ENCODE data around the gene IL1R2. TPM values are rescaled to one million over a fixed set of nuclear protein-coding genes. Genes with fewer than 3 reads are reported as not detected.

IL1R2 gene
- total RNA-seq, 4 donors from 2014 or later, result 2.7 to 6.1 (median 3.6) TPM

DNA sequence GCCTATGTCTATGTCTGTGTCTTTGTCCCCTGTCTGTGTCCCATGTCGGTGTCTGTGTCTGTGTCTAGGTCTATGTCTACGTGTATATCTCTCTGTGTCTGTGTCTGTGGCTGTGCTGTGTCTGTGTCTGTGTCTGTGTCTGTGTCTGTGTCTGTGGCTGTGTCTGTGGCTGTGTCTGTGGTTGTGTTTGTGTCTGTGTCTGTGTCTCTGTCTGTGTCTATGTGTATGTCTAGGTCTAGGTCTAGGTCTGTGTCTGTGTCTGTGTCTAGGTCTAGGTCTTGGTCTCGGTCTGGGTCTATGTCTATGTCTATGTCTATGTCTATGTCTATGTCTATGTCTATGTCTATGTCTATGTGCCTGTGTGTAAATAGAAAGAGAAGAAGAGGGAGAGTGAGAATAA is 11.9 kb downstream of the IL1R2 start:
- 85 to 97% methylated on average over 1 to 3 of the region's 3 CpGs for WGBS, 2 donors
- peak overlapping the region in 1 of 3 donors; percentile 78 for H3K27ac ChIP-seq
- H3K36me3 ChIP-seq, result no peaks in the 10 kb centered on the region
- no peaks in the 10 kb centered on the region for H3K9me3 ChIP-seq
- intact Hi-C loops (cut with DNase I), result loop anchor here (10.0 kb wide), 1 partner anchor 119 kb away; no protein-coding TSS in a partner anchor
- H3K4me1 ChIP-seq, result peaks cover 18 to 29% of the 10 kb centered on the region in 2 donors
- TF ChIP-seq CTCF (IDR thresholded peaks at IDR 0.05) (no peak), POLR2A (IDR thresholded peaks at IDR 0.05) (no peak)
- DNase-seq, result no peak
- H3K27me3 ChIP-seq, result no peaks in the 10 kb centered on the region
- no peak overlapping the region for H3K4me3 ChIP-seq (replicated peaks in 1 of 3)

DNA sequence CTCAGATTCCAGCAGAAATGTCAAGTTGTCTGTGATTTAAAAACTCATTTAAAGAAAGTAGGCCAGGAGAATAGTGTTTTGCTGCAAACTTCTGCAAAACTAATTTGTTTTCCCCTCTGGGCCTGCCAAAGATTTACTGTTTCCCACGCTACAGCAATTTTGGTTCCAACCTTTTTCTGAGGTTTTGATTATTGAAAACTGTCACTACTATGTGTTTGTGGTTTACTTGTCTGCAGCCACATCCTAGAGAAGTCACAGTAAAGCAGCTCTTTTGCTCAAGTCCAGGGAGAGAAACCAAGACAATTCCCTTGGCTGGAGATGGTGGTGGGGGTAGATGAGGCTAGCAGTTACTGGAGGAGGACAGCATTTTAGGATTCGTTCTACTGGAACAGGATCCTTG is 12.8 kb downstream of the IL1R2 start:
- H3K9me3 ChIP-seq, result no peaks in the 10 kb centered on the region
- no peak for DNase-seq
- H3K27me3 ChIP-seq, result no peaks in the 10 kb centered on the region
- no peaks in the 10 kb centered on the region for H3K36me3 ChIP-seq
- peaks cover 18 to 29% of the 10 kb centered on the region in 2 donors for H3K4me1 ChIP-seq
- no peak overlapping the region for H3K4me3 ChIP-seq (replicated peaks in 1 of 3)
- no peak for TF ChIP-seq POLR2A (IDR thresholded peaks at IDR 0.05)
- no peak for TF ChIP-seq CTCF (IDR thresholded peaks at IDR 0.05)
- intact Hi-C loops (cut with DNase I), result loop anchor here (10.0 kb wide), 1 partner anchor 120 kb away; no protein-coding TSS in a partner anchor
- peak overlapping the region; percentile 16 to 78 (median 54) for H3K27ac ChIP-seq
- WGBS, 2 donors, result 32 to 44% methylated on average over 2 of the region's 2 CpGs

DNA sequence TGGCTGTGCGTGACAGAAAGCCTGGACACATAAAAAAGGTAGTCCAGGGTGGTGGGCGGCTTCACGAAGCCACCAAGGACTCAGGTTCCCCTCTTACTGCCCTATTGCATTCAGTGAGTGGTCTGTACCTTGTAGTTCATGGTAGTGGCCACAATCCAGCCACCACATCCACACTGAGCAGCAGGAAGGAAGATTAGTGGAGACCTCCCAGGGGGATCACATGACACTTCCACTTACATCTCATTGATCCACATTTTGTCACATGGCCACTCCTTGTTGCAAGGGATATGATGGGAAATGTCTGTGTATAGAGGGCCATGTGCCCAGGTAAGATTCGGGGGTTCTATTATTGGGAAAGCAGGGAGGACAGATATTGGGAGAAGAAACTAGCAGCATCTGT is 13.7 kb downstream of the IL1R2 start:
- H3K4me3 ChIP-seq (replicated peaks in 1 of 3), result no peak overlapping the region
- intact Hi-C loops (cut with DNase I), result loop anchor here (10.0 kb wide), 1 partner anchor 121 kb away; no protein-coding TSS in a partner anchor
- 87 to 90% methylated on average over 4 of the region's 4 CpGs for WGBS, 2 donors
- DNase-seq, result no peak
- H3K4me1 ChIP-seq, result peaks cover 18 to 29% of the 10 kb centered on the region in 2 donors
- H3K9me3 ChIP-seq, result no peaks in the 10 kb centered on the region
- H3K36me3 ChIP-seq, result no peaks in the 10 kb centered on the region
- TF ChIP-seq CTCF (IDR thresholded peaks at IDR 0.05), result no peak
- no peak for TF ChIP-seq POLR2A (IDR thresholded peaks at IDR 0.05)
- H3K27me3 ChIP-seq, result no peaks in the 10 kb centered on the region
- peak overlapping the region; percentile 16 to 78 (median 54) for H3K27ac ChIP-seq

DNA sequence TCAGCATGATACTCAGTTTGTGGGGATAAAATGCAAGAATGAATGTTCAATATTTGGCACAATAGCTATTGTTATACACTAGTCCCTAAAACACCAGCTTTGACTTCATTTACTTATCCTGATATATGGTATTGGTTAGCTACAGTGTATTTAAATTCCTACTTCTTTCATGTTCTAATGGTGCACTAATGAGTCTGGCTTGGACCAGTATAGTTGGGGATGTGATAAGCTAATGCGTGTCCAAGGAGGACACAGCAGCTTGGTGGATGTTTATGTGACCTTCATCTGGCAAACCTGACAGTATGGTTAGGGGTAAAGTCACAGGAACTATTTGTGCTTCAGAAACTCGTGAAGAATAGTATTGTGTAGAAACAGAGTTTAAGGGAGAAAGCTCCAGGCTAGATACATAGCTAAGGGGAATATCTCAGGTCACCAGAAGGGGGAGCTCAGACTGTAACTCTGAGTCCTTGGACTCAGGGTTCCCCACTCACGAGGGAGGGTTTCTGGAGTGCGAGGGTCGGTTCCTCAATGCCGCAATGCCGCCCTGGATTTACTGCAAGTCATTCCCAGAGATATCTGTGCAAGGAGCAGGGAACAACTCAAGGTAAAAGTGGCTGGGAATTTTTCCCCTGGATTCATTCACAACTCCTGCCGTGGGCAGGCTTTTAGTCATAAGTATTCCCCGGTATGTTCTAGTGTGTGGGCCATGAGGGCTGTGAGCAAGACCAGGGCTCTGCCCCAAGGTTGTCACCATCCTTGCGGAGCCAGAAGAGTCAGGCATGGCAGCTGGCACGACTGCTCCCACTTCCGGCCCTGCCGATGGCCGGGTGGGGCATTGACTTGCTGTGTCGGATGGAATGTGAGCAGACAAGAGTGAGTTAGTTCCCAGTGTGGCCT is 14.5 kb downstream of the IL1R2 start:
- H3K27me3 ChIP-seq, result no peaks in the 10 kb centered on the region
- 70 to 74% methylated on average over 15 of the region's 15 CpGs for WGBS, 2 donors
- H3K4me1 ChIP-seq, result peaks cover 18 to 29% of the 10 kb centered on the region in 2 donors
- peak overlapping the region in 2 of 3 donors; percentile 54 to 78 for H3K27ac ChIP-seq
- no peak overlapping the region for H3K4me3 ChIP-seq (replicated peaks in 1 of 3)
- intact Hi-C loops (cut with DNase I), result loop anchor here (10.0 kb wide), 1 partner anchor 121 kb away; no protein-coding TSS in a partner anchor
- H3K36me3 ChIP-seq, result no peaks in the 10 kb centered on the region
- no peaks in the 10 kb centered on the region for H3K9me3 ChIP-seq
- TF ChIP-seq CTCF (IDR thresholded peaks at IDR 0.05), result peak; percentile 26 to 67 (median 50)
- TF ChIP-seq POLR2A (IDR thresholded peaks at IDR 0.05), result no peak
- peak in 1 of 2 donors; percentile 32 for DNase-seq

GRCh38 chr2:102006886-102007278 is 15.1 kb downstream of the IL1R2 start:
- TF ChIP-seq CTCF (IDR thresholded peaks at IDR 0.05) (no peak), POLR2A (IDR thresholded peaks at IDR 0.05) (no peak)
- peaks cover 18 to 29% of the 10 kb centered on the region in 2 donors for H3K4me1 ChIP-seq
- no peaks in the 10 kb centered on the region for H3K27me3 ChIP-seq
- no peak for DNase-seq
- H3K4me3 ChIP-seq (replicated peaks in 1 of 3), result no peak overlapping the region
- H3K27ac ChIP-seq, result no peak overlapping the region
- WGBS, 2 donors, result 79 to 83% methylated on average over 11 of the region's 11 CpGs
- no peaks in the 10 kb centered on the region for H3K36me3 ChIP-seq
- H3K9me3 ChIP-seq, result no peaks in the 10 kb centered on the region
- intact Hi-C loops (cut with DNase I), result loop anchor here (10.0 kb wide), 1 partner anchor 122 kb away; no protein-coding TSS in a partner anchor
